Thoracic aorta (tissue), 2 donors: ENCODE data around the gene MYH3. TPM values are rescaled to one million over a fixed set of nuclear protein-coding genes. Genes with fewer than 3 reads are reported as not detected.
A peak's percentile ranks its signal among the peaks of the same experiment; 100 is the strongest.

Experiments
- ATAC-seq: fragments of 150-250 bp; one replicate; pipeline ENCODE4 v1.8.0; 2017; ENCODE audit warnings: low read depth; ENCODE audit not compliant: insufficient number of reproducible peaks, low FRiP score
- DNase-seq: peaks from one replicate; pipeline ENCODE4 v3.0.0-alpha.2; 2020; ENCODE audit warnings: low spot score
- H3K27ac ChIP-seq, 2 donors: fragments of 200-600 bp; sonication (generic); 1 replicate in 1 of 2; 2 replicates in 1 of 2; pipeline ENCODE4 v1.5.1; 2016; ENCODE audit warnings: mild to moderate bottlenecking in 2 of 2, moderate library complexity in 2 of 2
- H3K27me3 ChIP-seq: fragments of 200-600 bp; sonication (generic); replicated peaks from 2 replicates; pipeline ENCODE4 v1.6.0; 2016; ENCODE audit warnings: mild to moderate bottlenecking; ENCODE audit not compliant: insufficient read depth
- H3K36me3 ChIP-seq: fragments of 200-600 bp; sonication (generic); one replicate; pipeline ENCODE4 v1.5.1; 2016
- H3K4me1 ChIP-seq, 2 donors: fragments of 200-600 bp; sonication (generic); 1 replicate in 1 of 2; 2 replicates in 1 of 2; pipeline versions ENCODE4 v1.5.1 to v1.6.0; 2016; ENCODE audit warnings: low read depth in 2 of 2, mild to moderate bottlenecking in 1 of 2; ENCODE audit not compliant: control insufficient read depth in 1 of 2
- H3K4me3 ChIP-seq: fragments of 200-600 bp; sonication (generic); 2 replicates; pipeline ENCODE4 v1.5.1; 2016; ENCODE audit warnings: mild to moderate bottlenecking
- H3K9me3 ChIP-seq: fragments of 200-600 bp; sonication (generic); 2 replicates; pipeline ENCODE4 v1.5.1; 2016
- CTCF ChIP-seq: fragments of 200-600 bp; sonication (generic); IDR thresholded peaks from one replicate; pipeline ENCODE4 v1.5.1; 2019; ENCODE audit warnings: antibody characterized with exemption
- total RNA-seq, 2 donors: library from RNA; depleted of rRNA; stranded (reverse); fragments of >200 nt; gene quantifications; one replicate each; pipeline versions ENCODE4 v1.1.0 to v1.2.3, GENCODE V29; 2016

Gene MYH3
- total RNA-seq, 2 donors from 2014 or later: 3.0 to 7.1 TPM

GRCh38 chr17:10623737-10624338, 33.3 kb downstream of the MYH3 start:
- H3K9me3 ChIP-seq: no peaks in the 10 kb centered on the region
- no peak for DNase-seq
- ATAC-seq: no peak
- H3K4me3 ChIP-seq: no peak overlapping the region
- H3K27me3 ChIP-seq: no peaks in the 10 kb centered on the region
- H3K27ac ChIP-seq: no peak overlapping the region
- H3K36me3 ChIP-seq: no peaks in the 10 kb centered on the region
- no peak for TF ChIP-seq CTCF
- no peaks in the 10 kb centered on the region for H3K4me1 ChIP-seq

GRCh38 chr17:10622617-10623485, 34.3 kb downstream of the MYH3 start:
- no peak for DNase-seq
- Histone ChIP-seq H3K36me3 (no peaks in the 10 kb centered on the region), H3K27ac (no peak overlapping the region), H3K27me3 (no peaks in the 10 kb centered on the region), H3K9me3 (no peaks in the 10 kb centered on the region), H3K4me3 (no peak overlapping the region), H3K4me1 (no peaks in the 10 kb centered on the region)
- ATAC-seq: no peak
- TF ChIP-seq CTCF: no peak

- Histone ChIP-seq H3K36me3 (no peaks in the 10 kb centered on the region), H3K4me3 (no peak overlapping the region), H3K4me1 (no peaks in the 10 kb centered on the region), H3K9me3 (no peaks in the 10 kb centered on the region), H3K27me3 (no peaks in the 10 kb centered on the region), H3K27ac (no peak overlapping the region)
- DNase-seq: no peak
- no peak for TF ChIP-seq CTCF
- ATAC-seq: no peak
Measured at GRCh38 chr17:10621397-10621796, 35.7 kb downstream of the MYH3 start.

- no peak for TF ChIP-seq CTCF
- H3K4me1 ChIP-seq: no peaks in the 10 kb centered on the region
- H3K4me3 ChIP-seq: no peak overlapping the region
Measured at GRCh38 chr17:10620823-10621222, 36.3 kb downstream of the MYH3 start.

GRCh38 chr17:10618202-10618635, 38.9 kb downstream of the MYH3 start:
- Histone ChIP-seq H3K36me3 (no peaks in the 10 kb centered on the region), H3K9me3 (no peaks in the 10 kb centered on the region), H3K27me3 (no peaks in the 10 kb centered on the region), H3K4me3 (no peak overlapping the region), H3K4me1 (peaks cover 0 to 6% of the 10 kb centered on the region in 2 donors), H3K27ac (no peak overlapping the region)
- ATAC-seq: peak; percentile 69
- peak; percentile 60 for TF ChIP-seq CTCF
- DNase-seq: no peak

More at GRCh38 chr17:10620823-10621222, 36.3 kb downstream of the MYH3 start:
- DNase-seq (no peak), ATAC-seq (no peak)
- H3K27me3 ChIP-seq: no peaks in the 10 kb centered on the region
- H3K36me3 ChIP-seq: no peaks in the 10 kb centered on the region
- no peaks in the 10 kb centered on the region for H3K9me3 ChIP-seq
- H3K27ac ChIP-seq: no peak overlapping the region
